RWPE1 (cell line): ENCODE measurements around the gene PPP1R26.

ENCODE experiments used
- CTCF ChIA-PET: fragments of 350-600 bp; sonication (Branson Sonifier 250); formaldehyde crosslinking; extraction: SDS; loops from one replicate; lab custom pipeline; 2021; lab: Yijun Ruan, JAX
- POLR2A ChIA-PET: fragments of 400-600 bp; formaldehyde crosslinking; extraction: SDS; loops from one replicate; lab custom pipeline; 2020; ENCODE audit warnings: antibody characterized with exemption; ENCODE audit not compliant: low non-redundant PET; lab: Yijun Ruan, JAX
- DNase-seq: peaks from one replicate; pipeline ENCODE4 v3.0.0; 2012; ENCODE audit warnings: low spot score
- H3K27ac ChIP-seq: fragments of 450-650 bp; 2 replicates; pipeline ENCODE4 v1.5.1; 2017
- TF ChIP-seq, protein P1 (sequence below): fragments of 450-650 bp; conservative IDR thresholded peaks from 2 replicates; pipeline ENCODE4 v1.5.1; 2017; ENCODE audit warnings: low read depth, mild to moderate bottlenecking

PPP1R26 gene

DNA sequence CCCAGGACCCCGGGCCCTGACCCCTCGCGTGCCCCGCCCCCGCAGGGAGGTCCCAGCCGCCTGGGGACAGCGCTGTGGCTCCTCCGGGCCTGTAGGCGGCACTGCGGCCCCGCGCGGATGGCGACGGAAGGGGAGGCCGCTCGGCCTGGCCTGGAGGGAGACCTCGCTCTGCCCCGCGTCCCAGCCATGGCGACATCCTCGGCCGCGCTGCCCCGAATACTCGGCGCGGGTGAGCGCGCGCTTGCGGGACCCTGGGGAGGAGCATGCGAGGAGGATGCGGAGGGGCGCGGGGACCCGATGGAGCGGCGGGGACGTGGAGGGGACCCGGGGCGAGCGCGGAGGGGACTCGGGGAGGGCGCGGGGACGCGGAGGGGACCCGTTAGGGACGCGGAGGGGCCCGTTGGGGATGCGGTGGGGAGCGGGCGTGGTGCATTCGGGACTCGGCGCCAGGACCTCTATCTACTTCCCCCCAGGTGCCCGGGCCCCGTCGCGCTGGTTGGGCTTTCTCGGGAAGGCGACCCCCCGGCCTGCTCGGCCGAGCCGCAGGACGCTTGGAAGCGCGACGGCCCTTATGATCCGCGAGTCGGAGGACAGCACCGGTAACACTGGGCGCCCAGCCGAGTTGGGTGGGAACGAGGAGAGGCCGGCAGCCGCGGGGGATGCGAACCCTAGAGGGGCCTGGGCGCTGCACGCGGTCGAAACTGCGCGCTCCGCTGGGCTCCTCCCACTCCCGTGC is 21.1 kb downstream of the PPP1R26 start, which contains the start of gene MRPS2:
Gene MRPS2, plus strand, starts transcription at position 158 of the 736 bp plus-strand sequence. Its CDS starts 29 bp downstream, at position 187.
- POLR2A ChIA-PET: no interaction called here
- TF ChIP-seq, protein P1, sequence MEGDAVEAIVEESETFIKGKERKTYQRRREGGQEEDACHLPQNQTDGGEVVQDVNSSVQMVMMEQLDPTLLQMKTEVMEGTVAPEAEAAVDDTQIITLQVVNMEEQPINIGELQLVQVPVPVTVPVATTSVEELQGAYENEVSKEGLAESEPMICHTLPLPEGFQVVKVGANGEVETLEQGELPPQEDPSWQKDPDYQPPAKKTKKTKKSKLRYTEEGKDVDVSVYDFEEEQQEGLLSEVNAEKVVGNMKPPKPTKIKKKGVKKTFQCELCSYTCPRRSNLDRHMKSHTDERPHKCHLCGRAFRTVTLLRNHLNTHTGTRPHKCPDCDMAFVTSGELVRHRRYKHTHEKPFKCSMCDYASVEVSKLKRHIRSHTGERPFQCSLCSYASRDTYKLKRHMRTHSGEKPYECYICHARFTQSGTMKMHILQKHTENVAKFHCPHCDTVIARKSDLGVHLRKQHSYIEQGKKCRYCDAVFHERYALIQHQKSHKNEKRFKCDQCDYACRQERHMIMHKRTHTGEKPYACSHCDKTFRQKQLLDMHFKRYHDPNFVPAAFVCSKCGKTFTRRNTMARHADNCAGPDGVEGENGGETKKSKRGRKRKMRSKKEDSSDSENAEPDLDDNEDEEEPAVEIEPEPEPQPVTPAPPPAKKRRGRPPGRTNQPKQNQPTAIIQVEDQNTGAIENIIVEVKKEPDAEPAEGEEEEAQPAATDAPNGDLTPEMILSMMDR: peak; percentile 100
- H3K27ac ChIP-seq: peak within 1 kb of the TSS; percentile 76
- CTCF ChIA-PET: interaction anchor here (0.6 to 1.3 kb wide), 5 partner anchors 17 to 96 kb away, joined by 3 to 6 read pairs (median 3); no protein-coding TSS in a partner anchor
- peak; percentile 96 for DNase-seq

DNA sequence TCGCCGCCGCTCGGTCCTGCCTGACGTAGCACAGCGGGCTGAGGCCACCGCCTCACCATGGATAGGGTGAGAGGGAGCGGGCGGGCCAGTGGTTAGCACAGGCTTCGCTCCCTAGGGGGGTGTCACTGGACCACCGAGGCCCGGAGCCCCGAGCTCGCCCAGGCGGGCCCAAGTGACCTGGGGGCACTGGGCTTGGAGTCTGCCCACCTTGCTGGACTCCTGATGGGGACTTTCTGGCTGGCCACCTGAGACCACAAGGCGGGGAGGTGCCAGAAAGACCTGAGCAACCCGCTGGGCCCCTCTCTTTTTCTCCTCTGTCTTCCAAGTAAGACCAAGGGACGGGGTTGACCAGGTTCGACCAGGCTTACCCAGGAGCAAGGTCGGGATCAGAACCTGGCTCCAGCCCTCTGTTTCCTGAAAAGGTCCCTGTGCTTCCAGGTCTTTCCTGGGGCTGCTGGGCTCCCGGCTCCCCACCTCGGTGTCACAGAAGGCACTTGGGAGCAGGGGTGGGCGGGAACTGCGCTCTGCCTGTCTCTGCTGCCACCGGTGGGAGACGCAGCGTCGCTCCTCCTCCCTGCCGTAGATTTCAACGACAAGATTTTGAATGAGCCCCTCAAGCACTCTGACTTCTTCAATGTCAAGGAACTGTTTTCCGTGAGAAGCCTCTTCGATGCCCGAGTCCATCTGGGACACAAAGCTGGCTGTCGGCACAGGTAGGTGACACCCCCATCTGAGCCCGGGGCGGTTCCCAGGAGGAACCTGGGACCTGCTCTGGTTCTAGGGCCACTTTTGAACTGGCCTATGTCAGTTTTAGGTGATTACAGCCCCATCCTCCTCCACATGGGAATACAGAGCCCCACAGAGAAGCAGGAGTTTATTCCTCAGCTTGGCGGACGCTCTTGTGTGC is 21.9 kb downstream of the PPP1R26 start:
- TF ChIP-seq, protein P1: no peak
- H3K27ac ChIP-seq: peak overlapping the region; percentile 76
- POLR2A ChIA-PET: no interaction called here
- peak; percentile 84 for DNase-seq
- CTCF ChIA-PET: interaction anchor here (0.8 kb wide), 1 partner anchor 29 kb away, joined by 3 read pairs; no protein-coding TSS in a partner anchor

DNA sequence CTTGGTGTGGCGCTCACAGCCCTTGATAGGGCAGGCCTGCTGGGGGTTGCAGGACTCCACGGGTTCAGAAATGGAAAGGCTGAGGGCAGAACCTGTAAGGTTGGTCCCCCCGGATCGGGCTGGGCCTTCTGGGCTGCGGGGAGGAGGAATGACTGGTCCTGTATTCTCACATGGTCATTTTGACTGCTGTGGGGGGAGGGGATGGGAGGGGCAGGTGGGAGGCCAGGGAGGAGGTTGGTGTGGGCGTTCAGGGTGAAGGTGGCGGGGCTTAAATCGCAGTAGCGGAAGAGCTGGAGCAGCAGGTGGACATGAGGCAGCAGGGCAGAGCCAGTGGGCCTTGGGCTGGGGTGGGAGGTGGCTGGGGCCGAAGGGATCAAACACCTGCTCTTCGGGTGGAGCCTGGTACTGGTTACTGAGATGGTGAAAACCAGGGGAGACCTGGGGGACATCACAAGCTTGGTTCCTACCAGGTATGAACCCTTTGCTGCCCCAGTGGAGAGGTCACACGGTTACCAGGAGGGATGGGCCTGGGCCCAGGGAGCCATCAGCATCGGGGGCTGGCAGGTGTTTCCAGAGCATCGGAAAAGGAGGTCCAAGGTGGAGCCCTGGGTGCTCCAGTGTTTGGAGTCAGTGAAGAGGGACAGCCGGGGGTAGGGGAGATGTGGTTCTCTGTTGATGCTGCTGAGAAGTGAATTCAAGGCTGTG is 22.7 kb downstream of the PPP1R26 start:
- POLR2A ChIA-PET: no interaction called here
- CTCF ChIA-PET: interaction anchor here (0.8 kb wide), 1 partner anchor 29 kb away, joined by 3 read pairs; no protein-coding TSS in a partner anchor
- peak overlapping the region; percentile 76; the same call in 1 of the 2 replicates for H3K27ac ChIP-seq
- TF ChIP-seq, protein P1: no peak
- no peak for DNase-seq

DNA sequence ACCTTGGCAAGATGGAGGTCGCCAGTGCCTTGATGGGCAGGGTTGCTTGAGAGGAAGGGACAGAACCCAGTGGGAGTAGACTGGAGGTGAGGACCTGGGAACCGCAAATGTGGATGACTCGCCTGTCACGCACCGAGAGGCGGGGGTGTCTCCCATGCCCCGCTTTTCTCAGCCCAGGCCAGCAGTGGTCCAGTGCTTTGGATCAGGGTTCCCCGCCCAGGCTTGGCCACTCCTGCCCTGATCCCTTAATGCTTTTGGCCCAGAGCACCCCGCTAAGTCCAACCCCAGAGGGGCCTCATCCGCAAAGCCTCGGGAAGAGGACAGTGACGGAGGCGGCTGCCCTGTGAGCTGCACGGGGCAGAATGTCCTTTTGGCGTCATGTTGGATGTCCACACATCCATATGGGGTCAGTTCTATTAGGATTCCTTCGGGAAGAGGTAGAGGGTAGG is 23.3 kb downstream of the PPP1R26 start:
- peak overlapping the region; percentile 76; the same call in 1 of the 2 replicates for H3K27ac ChIP-seq
- POLR2A ChIA-PET: no interaction called here
- TF ChIP-seq, protein P1: no peak
- CTCF ChIA-PET: interaction anchor here (0.8 kb wide), 1 partner anchor 28 kb away, joined by 3 read pairs; no protein-coding TSS in a partner anchor
- no peak for DNase-seq

DNA sequence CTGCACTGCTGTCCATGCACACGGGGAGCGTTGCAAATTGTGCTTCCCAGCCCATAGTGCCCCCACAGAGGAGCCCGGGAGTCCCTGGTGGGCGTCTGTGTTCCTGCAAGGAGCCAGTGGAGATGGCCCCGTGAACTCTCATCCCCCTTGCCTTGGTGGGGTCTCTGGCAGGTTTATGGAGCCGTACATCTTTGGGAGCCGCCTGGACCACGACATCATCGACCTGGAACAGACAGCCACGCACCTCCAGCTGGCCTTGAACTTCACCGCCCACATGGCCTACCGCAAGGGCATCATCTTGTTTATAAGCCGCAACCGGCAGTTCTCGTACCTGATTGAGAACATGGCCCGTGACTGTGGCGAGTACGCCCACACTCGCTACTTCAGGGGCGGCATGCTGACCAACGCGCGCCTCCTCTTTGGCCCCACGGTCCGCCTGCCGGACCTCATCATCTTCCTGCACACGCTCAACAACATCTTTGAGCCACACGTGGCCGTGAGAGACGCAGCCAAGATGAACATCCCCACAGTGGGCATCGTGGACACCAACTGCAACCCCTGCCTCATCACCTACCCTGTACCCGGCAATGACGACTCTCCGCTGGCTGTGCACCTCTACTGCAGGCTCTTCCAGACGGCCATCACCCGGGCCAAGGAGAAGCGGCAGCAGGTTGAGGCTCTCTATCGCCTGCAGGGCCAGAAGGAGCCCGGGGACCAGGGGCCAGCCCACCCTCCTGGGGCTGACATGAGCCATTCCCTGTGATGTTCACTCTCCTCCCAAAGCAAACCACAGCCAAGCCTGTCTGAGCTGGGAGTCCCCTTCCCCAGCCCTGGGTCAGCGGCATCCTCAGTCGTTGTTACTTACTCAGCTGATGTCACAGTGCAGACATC is 24.0 kb downstream of the PPP1R26 start:
- TF ChIP-seq, protein P1: no peak
- no peak for DNase-seq
- POLR2A ChIA-PET: no interaction called here
- CTCF ChIA-PET: interaction anchor here (0.6 to 1.7 kb wide), 12 partner anchors 8 to 842 kb away, joined by 3 to 13 read pairs (median 4); partner anchors contain the start of gene PPP1R26
- 0 out of 2 replicates have a peak overlapping the region, but pooled peaks have one; percentile 1 for H3K27ac ChIP-seq
